ENCODE measurements around the gene DPP10. TPM values are rescaled to one million over a fixed set of nuclear protein-coding genes. Genes with fewer than 3 reads are reported as not detected.

Gene DPP10
- total RNA-seq, 6 experiments from 2014 or later: not detected

GRCh38 chr2:115208493-115209164 is 766.2 kb downstream of the DPP10 start:
- no peak overlapping the region for H3K4me3 Mint-ChIP-seq
- H3K27me3 Mint-ChIP-seq (ENCODE audit: insufficient read depth): no peaks in the 10 kb centered on the region
- no peak for TF ChIP-seq CTCF (IDR thresholded peaks at IDR 0.05)
- H3K27ac Mint-ChIP-seq: no peak overlapping the region
- peaks cover 19% of the 10 kb centered on the region for H3K9me3 Mint-ChIP-seq
- no peaks in the 10 kb centered on the region for H3K36me3 Mint-ChIP-seq (ENCODE audit: low read depth)
- H3K4me1 Mint-ChIP-seq (ENCODE audit: low read depth): no peaks in the 10 kb centered on the region
- DNase-seq: no peak

DNA sequence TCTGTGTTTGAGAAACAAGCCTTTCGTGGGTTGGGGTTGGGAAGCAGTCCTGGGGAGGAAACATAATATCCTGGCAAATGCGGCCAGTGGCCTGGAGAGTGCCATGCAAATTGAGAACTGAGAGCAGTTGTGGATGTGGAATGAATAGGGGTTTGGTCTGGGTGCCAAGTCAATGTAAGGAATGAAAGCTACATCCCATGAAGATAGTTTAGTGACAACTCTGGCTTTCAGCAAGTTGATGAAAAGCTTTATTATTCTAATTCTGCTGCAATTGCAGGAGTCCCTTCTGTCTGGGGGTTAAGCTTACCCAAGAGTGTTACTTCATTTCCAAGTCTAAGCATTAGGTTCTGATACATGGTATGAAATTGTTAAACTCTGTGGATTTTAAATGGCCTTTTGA is 771.6 kb downstream of the DPP10 start:
- no peak for TF ChIP-seq CTCF (IDR thresholded peaks at IDR 0.05)
- Mint-ChIP-seq H3K27me3 (ENCODE audit: insufficient read depth) (no peaks in the 10 kb centered on the region), H3K9me3 (peaks cover 28% of the 10 kb centered on the region), H3K27ac (no peak overlapping the region), H3K4me1 (ENCODE audit: low read depth) (no peaks in the 10 kb centered on the region), H3K36me3 (ENCODE audit: low read depth) (no peaks in the 10 kb centered on the region), H3K4me3 (no peak overlapping the region)
- no peak for DNase-seq

DNA sequence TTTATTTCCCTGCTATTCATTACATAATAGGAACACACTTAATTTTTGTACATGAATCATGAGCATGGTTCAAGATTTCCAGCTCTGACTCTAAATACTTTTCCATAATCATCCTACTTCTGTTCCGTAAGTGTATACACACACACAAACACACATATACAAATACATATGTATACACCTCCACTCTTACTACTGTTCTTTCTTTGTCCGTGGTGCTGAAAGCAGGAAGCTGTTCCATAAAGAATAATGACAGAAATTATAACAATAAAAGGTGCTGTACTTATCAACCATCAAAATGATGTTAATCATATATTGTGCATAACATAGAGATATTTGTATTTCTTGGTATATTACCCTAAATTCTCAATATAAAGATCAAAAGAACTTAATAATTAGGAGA is 776.9 kb downstream of the DPP10 start:
- DNase-seq: no peak
- TF ChIP-seq CTCF (IDR thresholded peaks at IDR 0.05): no peak
- H3K9me3 Mint-ChIP-seq: peaks cover 38% of the 10 kb centered on the region

DNA sequence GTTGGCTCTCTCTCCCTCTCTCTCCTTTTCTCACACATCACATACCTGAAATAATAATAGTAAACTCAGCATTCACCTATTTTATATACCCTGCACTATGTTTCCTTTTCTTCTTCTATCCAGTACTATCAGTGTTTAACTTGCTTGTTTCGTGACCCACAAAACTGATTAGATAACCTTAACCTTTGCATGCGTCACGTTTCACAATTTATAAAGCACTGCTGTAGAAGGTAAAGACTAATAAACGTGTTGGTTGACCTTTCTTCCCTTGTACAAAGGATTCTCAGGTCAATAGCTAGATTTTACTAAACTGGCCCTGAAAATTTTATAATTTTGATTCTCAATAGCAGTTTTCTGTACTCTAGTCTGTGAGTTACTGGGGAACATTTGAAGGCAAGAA is 791.7 kb downstream of the DPP10 start:
- Mint-ChIP-seq H3K27me3 (ENCODE audit: insufficient read depth) (no peaks in the 10 kb centered on the region), H3K4me3 (no peak overlapping the region), H3K9me3 (peaks cover 18% of the 10 kb centered on the region), H3K4me1 (ENCODE audit: low read depth) (no peaks in the 10 kb centered on the region), H3K27ac (no peak overlapping the region), H3K36me3 (ENCODE audit: low read depth) (no peaks in the 10 kb centered on the region)
- no peak for DNase-seq
- TF ChIP-seq CTCF (IDR thresholded peaks at IDR 0.05): no peak

More for the DNA sequence above, 776.9 kb downstream of the DPP10 start:
- Mint-ChIP-seq H3K4me1 (ENCODE audit: low read depth) (no peaks in the 10 kb centered on the region), H3K27ac (no peak overlapping the region), H3K36me3 (ENCODE audit: low read depth) (no peaks in the 10 kb centered on the region), H3K27me3 (ENCODE audit: insufficient read depth) (no peaks in the 10 kb centered on the region), H3K4me3 (no peak overlapping the region)

GRCh38 chr2:115234737-115235136 is 792.3 kb downstream of the DPP10 start:
- no peak overlapping the region for H3K27ac Mint-ChIP-seq
- H3K27me3 Mint-ChIP-seq (ENCODE audit: insufficient read depth): no peaks in the 10 kb centered on the region
- peaks cover 18% of the 10 kb centered on the region for H3K9me3 Mint-ChIP-seq
- TF ChIP-seq CTCF (IDR thresholded peaks at IDR 0.05): no peak
- no peak overlapping the region for H3K4me3 Mint-ChIP-seq
- H3K4me1 Mint-ChIP-seq (ENCODE audit: low read depth): no peaks in the 10 kb centered on the region
- H3K36me3 Mint-ChIP-seq (ENCODE audit: low read depth): no peaks in the 10 kb centered on the region
- no peak for DNase-seq

Measured in HFFc6 (cell line).